ENCODE results near the gene CAVIN4.

CAVIN4 gene

GRCh38 chr9:100590481-100590880 lies 12.6 kb downstream of the CAVIN4 start:
- no peaks in the 10 kb centered on the region for H3K4me1 ChIP-seq (ENCODE audit: control insufficient read depth, insufficient read depth, low read length)
- TF ChIP-seq ZNF776 (tag by site-specific recombination; IDR thresholded peaks at IDR 0.05; ENCODE audit: borderline replicate concordance): no peak
- no peak for TF ChIP-seq ZFP41 (tag by site-specific recombination; IDR thresholded peaks at IDR 0.05; ENCODE audit: borderline replicate concordance)
- no peak for TF ChIP-seq ZNF335 (tag by site-specific recombination; conservative IDR thresholded peaks at IDR 0.05)
- TF ChIP-seq ZNF114 (tag by site-specific recombination; IDR thresholded peaks at IDR 0.05): no peak
- no peak for TF ChIP-seq BCL11B (tag by site-specific recombination; IDR thresholded peaks at IDR 0.05; ENCODE audit: low read depth)
- no peak for TF ChIP-seq ZFP3 (tag by site-specific recombination; IDR thresholded peaks at IDR 0.05; ENCODE audit: low read depth)
- TF ChIP-seq ZNF266 (tag by site-specific recombination; IDR thresholded peaks at IDR 0.05; ENCODE audit: low read depth): no peak
- no peak for TF ChIP-seq ZNF560 (tag by site-specific recombination; IDR thresholded peaks at IDR 0.05; ENCODE audit: borderline replicate concordance)
- TF ChIP-seq ZFP69B (tag by site-specific recombination; IDR thresholded peaks at IDR 0.05): no peak
- no peak overlapping the region for H3K4me3 ChIP-seq (ENCODE audit: low read depth, low read length)
- peaks cover 0 to 13% of the 10 kb centered on the region in 2 experiments; a peak in 1 of 3 replicates for H3K36me3 ChIP-seq (ENCODE audit: control insufficient read depth in 2 of 2, insufficient read depth in 1 of 2, low read length in 2 of 2)
- CTCF ChIA-PET: interaction anchor here (3.0 kb wide), 1 partner anchor 85 kb away, joined by 12 read pairs; no protein-coding TSS in a partner anchor
- H3K27ac ChIP-seq (ENCODE audit: extremely low read depth, low read depth, low read length): no peak overlapping the region
- no peaks in the 10 kb centered on the region for H3K9me3 ChIP-seq (ENCODE audit: control insufficient read depth, insufficient read depth, low read depth, low read length)
- POLR2A ChIA-PET: no interaction called here

- Histone ChIP-seq H3K27ac (ENCODE audit: extremely low read depth, low read depth, low read length) (no peak overlapping the region), H3K9me3 (ENCODE audit: control insufficient read depth, insufficient read depth, low read depth, low read length) (no peaks in the 10 kb centered on the region), H3K4me1 (ENCODE audit: control insufficient read depth, insufficient read depth, low read length) (no peaks in the 10 kb centered on the region), H3K36me3 (ENCODE audit: control insufficient read depth in 2 of 2, insufficient read depth in 1 of 2, low read length in 2 of 2) (peaks cover 0 to 6% of the 10 kb centered on the region in 2 experiments; a peak in 1 of 3 replicates), H3K4me3 (ENCODE audit: low read depth, low read length) (no peak overlapping the region)
- CTCF ChIA-PET: interaction anchor here (3.0 kb wide), 1 partner anchor 85 kb away, joined by 12 read pairs; no protein-coding TSS in a partner anchor
- POLR2A ChIA-PET: no interaction called here
- TF ChIP-seq ZNF423 (tag by site-specific recombination; IDR thresholded peaks at IDR 0.05) (no peak), ZSCAN4 (tag by site-specific recombination; IDR thresholded peaks at IDR 0.05) (no peak), ZNF585B (tag by site-specific recombination; IDR thresholded peaks at IDR 0.05) (no peak), ZNF266 (tag by site-specific recombination; IDR thresholded peaks at IDR 0.05; ENCODE audit: low read depth) (no peak), ZNF660 (tag by site-specific recombination; IDR thresholded peaks at IDR 0.05) (no peak), ZNF768 (tag by site-specific recombination; IDR thresholded peaks at IDR 0.05) (no peak), ZNF311 (tag by site-specific recombination; IDR thresholded peaks at IDR 0.05; ENCODE audit: borderline replicate concordance) (no peak), ZBTB1 (tag by site-specific recombination; IDR thresholded peaks at IDR 0.05) (no peak), ZNF777 (tag by site-specific recombination; IDR thresholded peaks at IDR 0.05; ENCODE audit: borderline replicate concordance) (no peak), ZNF341 (tag by site-specific recombination; IDR thresholded peaks at IDR 0.05; ENCODE audit: low read depth) (no peak), ZNF148 (tag by site-specific recombination; IDR thresholded peaks at IDR 0.05; ENCODE audit: borderline replicate concordance) (no peak), ZSCAN18 (tag by site-specific recombination; IDR thresholded peaks at IDR 0.05) (no peak)
These were observed 13.3 kb downstream of the CAVIN4 start for GRCh38 chr9:100591139-100591538.
